NOMO-1 (cell line): Measurements from ENCODE around the gene ATPAF2.
"Not testable (repeated sequence)": the region's sequence is repeated elsewhere in the genome, so short reads cannot be mapped to it uniquely, and the experiment has no call there.

Experiments used
- DNase-seq, 2 experiments: peaks; one replicate each; lab custom pipeline; 2025; ENCODE audit not compliant: unreplicated experiment in 2 of 2; lab: John Stamatoyannopoulos, UW

ATPAF2 gene

DNA sequence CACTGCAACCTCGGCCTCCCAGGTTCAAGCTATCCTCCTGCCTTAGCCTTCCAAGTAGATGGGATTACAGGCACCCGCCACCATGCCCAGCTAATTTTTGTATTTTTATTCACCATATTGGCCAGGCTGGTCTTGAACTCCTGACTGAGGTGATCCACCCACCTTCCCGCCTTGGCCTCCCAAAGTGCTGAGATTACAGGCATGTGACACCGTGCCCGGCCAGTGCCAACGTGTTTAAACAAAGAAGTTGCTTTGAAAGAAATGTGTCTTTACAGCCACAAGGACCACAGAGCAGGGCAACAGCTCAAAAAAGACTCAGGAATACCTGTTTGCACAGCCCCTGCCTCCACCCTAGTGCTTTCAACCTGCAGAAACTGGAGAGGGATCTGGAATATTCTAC, 25.0 kb downstream of the ATPAF2 start:
- no peak for DNase-seq

- no peak for DNase-seq
Measured at GRCh38 chr17:18011286-18011685, 27.7 kb downstream of the ATPAF2 start.

- no peak for DNase-seq
Measured at GRCh38 chr17:18009609-18010420, 29.2 kb downstream of the ATPAF2 start.

DNA sequence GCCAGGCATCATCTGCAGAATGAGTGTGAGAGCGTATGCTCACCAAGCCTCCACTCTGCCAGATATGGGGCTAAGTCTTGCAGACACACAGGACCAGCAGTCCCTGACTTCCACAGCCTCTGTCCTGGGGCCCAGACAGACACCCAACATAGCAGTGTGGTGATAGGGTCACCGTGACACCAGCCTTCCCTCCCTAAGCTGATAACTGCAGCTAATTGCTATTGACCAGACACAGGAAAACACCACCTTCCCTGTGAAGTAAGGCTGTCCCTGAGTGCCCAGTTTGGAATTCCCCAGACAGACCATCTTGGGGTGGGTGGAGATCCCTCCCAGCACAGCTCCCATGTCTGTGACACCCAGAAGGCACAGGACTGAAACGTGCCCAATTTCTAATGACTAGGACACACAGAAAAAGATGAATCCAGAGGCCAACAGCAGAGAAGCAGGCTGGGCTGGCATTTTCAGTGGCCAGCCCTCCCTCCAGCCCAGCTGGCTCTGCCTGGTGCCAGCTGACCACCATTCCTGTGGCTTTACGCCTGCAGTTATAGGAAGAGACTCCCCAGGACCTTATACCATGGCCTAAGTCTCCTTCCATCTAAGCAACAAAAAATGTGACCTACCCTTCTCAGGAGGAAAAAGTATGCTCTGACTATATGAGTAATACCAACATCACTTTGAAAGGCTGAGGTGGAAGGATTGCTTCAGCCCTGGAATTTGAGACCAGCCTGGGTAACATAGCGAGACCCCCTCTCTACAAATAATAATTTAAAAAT, 30.3 kb downstream of the ATPAF2 start:
- DNase-seq, result no peak

DNA sequence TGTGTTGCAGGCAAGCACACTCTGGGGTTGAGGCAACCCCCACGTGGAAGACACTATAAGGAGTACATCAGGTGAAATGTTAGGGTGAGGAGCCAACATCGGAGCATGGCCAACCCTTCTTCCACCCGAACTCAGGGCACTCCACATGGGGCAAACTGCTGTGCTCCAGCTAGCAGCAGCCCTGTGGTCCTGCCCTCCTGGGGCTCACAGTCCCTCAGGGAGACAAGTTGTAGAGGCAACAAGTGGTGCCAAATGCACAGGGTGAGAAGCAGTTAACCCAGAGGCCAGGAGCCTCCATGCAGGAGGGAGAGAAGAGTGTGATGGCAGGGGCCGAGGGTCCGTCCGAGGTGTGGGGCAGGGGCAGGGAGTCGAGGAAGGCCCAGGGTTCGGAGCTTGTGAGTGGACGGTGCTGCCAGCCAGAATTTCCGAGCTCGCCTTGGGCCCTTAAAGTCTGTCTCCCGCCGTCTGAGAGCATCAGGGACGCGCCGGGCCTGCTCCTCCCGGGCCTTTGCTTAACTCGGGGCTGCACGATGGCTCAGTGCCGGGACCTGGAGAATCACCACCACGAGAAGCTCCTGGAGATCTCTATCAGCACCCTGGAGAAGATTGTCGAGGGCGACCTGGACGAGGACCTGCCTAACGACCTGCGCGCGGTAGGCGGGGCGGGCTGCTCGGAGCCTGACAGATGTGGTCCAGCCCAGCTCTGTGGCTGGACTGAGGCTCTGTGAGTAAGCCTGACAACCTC, 32.3 kb downstream of the ATPAF2 start:
- no peak for DNase-seq

- no peak for DNase-seq
Measured at GRCh38 chr17:18005496-18005895, 33.5 kb downstream of the ATPAF2 start.

GRCh38 chr17:18004884-18005305, 34.1 kb downstream of the ATPAF2 start:
- DNase-seq, result no peak

- no peak for DNase-seq
Measured at GRCh38 chr17:18004345-18004744, 34.6 kb downstream of the ATPAF2 start.

GRCh38 chr17:18002171-18002570, 36.8 kb downstream of the ATPAF2 start:
- DNase-seq, result no peak

GRCh38 chr17:18000030-18000408, 38.9 kb downstream of the ATPAF2 start:
- DNase-seq, result no peak

- DNase-seq, result no peak
Measured at GRCh38 chr17:17999364-18000029, 39.5 kb downstream of the ATPAF2 start.

- no peak for DNase-seq
Measured at GRCh38 chr17:17998934-17999333, 40.0 kb downstream of the ATPAF2 start.

DNA sequence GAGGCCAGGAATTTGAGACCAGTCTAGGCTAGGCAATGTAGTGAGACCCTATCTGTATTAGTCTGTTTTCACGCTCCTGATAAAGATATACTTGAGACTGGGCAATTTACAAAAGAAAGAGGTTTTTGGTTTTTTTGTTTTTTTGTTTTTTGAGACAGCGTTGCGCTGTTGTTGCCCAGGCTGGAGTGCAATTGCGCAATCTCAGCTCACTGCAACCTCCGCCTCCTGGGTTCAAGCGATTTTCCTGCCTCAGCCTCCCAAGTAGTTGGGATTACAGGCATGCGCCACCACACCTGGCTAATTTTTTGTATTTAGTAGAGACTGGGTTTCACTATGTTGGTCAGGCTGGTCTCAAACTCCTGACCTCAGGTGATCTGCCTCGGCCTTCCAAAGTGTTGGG, 43.1 kb downstream of the ATPAF2 start:
- DNase-seq, result not testable (repeated sequence)

- no peak for DNase-seq
Measured at GRCh38 chr17:17994271-17995069, 44.5 kb downstream of the ATPAF2 start.

GRCh38 chr17:17993852-17994251, 45.1 kb downstream of the ATPAF2 start:
- DNase-seq, result no peak

DNA sequence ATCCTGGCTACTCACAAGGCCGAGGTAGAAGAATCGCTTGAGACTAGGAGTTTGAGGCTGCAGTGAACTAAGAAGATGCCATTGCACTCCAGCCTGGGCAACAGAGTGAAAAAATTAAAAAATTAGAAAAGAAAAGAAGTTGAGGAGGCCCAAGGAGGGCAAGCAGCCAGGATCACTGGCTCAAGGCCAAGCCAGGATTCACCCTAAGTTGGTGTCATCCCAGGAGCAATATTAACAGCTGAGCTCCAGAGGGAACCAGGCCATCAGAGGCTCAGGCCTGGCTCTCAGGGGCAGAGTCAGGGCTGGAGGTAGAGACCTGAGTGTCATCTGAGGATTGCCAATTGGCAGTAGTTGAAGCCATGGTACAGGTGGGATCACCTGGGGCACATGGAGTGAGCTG, 45.6 kb downstream of the ATPAF2 start:
- DNase-seq, result no peak

GRCh38 chr17:17990282-17990681, 48.7 kb downstream of the ATPAF2 start:
- DNase-seq, result no peak

DNA sequence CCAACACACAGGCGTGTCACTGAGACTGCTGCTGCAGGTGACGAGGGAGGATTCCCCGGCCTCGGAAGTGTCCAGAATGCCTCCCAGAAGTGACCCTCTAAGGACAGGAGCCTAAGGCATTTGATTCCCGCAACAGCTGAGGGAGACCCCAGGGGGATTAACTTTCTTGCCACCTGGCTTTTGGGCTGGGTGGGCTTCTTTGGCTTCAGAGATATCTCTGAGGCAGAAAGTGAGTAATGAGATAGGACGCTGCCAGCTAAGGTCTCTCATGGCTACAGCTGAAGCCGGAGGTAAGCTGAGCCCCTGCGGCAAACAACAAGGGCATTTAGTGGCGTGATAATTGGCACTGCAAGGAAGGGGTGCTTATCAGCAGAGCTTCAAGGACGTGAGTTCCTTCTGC, 49.4 kb downstream of the ATPAF2 start:
- DNase-seq, result no peak

GRCh38 chr17:17989081-17989480, 49.9 kb downstream of the ATPAF2 start:
- DNase-seq, result no peak

GRCh38 chr17:17988427-17988945, 50.5 kb downstream of the ATPAF2 start:
- no peak for DNase-seq
